ENCODE results near the gene KCNMB4.

The KCNMB4 gene

GRCh38 chr12:70448371-70448770, 82.3 kb downstream of the KCNMB4 start:
- no peak for DNase-seq

DNA sequence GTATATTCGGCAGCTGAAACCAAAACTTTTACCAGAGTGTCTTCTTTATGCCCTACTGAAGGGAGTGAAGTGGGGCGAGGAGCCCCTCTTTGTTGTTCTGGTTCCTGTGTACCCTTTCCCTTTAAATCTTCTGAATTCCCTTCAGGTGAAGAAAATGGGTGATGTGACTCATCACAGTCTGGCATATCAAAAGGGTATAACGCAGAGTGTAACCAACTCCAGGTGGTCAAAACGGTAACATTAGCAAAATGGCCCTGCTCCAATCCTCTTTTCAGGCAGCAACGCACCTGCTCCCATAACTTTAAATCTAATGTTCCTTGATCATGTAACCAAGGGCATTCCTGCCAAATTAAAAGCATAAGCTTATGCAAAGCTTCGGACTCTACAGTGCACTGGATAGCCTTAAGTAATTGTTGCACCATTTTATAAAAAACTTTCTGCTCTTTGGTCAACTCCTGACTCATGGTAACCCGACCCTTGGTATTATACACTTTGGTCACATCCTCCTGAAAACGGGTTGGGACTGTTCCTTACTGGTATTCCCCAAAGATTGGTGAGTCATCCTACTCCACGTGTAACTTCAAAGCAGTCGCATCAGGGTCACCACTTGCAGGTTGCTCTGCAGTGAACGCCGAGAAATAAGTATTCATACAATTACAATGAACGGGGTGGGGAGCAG, 83.1 kb downstream of the KCNMB4 start:
- no peak for DNase-seq

- DNase-seq, result no peak
These were observed 83.8 kb downstream of the KCNMB4 start for GRCh38 chr12:70449753-70450341.

DNA sequence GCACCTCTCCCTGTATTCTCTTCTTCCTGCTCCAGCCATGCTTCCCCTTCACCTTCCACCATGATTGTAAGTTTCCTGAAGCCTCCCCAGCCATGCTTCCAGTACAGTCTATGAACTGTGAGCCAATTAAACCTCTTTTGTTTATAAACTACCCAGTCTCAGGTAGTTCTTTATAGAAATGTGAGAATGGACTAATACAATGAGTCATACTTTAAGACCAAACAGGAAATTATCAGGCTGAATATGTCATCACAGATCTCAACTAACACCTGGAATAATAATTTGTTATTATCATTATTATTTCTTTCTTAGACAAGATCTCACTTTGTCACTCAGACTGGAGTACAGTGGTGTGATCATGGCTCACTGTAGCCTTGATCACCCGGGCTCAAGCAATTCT, 85.4 kb downstream of the KCNMB4 start:
- DNase-seq, result no peak

- DNase-seq, result no peak
These were observed 90.9 kb downstream of the KCNMB4 start for GRCh38 chr12:70456953-70457352.

- DNase-seq, result no peak
These were observed 93.7 kb downstream of the KCNMB4 start for GRCh38 chr12:70459786-70460185.

DNA sequence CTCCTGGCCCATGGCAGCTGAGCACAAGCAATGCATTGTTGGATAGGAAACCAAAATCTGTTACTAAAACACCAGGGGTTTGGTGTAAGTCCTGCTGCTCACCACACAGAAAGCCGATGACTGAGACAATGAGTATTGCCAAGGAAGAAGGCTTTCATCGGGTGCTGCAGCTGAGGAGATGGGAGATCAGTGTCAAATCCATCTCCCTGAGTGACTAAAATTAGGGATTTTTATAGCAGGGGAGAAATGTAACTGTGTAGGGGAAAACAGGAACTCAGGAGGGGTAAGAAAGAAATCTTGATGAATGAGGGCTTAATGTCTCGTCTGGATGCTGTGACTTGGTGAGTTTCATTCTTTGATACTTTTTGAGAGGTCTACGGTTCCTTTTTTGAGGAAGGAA, 97.9 kb downstream of the KCNMB4 start:
- DNase-seq, result no peak

- no peak for DNase-seq
These were observed 100.7 kb downstream of the KCNMB4 start for GRCh38 chr12:70466753-70467152.

DNA sequence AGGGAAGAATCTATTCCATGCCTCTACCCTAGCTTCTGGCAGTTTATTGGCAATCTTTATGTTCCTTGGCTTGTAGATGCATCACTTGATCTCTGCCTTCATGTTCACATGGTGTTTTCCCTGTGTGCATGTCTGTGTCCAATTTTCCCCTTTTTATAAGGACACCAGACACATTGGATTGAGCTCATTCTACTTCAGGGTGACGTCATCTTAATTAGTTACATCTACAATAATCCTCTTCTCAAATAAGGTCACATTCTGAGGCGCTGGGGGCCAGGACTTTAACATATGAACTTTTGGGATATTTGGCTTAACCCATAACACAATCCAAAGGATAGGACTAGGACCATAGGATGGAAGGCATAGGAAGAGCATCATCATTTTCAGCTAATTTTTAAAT, 101.4 kb downstream of the KCNMB4 start:
- no peak for DNase-seq

DNA sequence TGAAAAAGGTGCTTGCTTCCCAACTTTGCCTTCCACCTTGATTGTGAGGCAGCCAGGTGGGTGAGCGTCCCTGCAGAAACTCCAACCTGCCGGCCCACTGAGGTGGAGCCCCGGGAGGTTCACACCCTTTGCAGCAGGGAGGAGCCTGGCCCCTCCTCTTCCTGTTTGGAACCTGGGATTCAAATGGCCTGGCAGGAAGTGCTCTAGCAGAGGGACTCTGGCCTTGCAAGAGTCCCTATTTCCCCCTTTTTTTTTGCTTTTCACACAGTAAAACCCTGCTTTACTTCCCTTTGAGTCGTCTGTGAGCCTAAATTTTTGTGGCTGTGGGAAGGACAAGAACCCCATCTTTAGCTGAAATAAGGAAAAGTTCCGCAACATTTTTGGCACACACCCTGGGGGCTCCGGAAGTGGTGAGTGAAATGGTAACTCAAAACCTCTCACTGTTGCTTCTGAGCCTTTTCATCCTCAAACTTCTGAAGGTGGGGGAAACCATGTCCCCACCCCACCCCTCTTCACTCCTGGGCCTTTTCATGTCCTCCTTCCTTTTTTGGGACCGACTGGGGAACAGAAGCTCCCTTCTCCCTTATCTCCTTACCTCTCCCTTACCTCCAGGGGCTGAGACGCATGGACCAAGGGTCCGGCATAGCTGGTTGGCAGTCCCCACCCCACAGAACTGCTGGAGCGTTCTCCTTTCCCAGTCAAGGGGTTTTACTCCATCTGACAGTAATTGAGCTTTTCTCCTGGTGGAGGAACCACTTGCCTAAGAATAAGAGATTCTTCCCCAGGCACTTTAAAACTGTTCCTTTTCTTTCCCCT, 102.0 kb downstream of the KCNMB4 start:
- no peak for DNase-seq

- DNase-seq, result no peak
These were observed 102.7 kb downstream of the KCNMB4 start for GRCh38 chr12:70468741-70469140.

DNA sequence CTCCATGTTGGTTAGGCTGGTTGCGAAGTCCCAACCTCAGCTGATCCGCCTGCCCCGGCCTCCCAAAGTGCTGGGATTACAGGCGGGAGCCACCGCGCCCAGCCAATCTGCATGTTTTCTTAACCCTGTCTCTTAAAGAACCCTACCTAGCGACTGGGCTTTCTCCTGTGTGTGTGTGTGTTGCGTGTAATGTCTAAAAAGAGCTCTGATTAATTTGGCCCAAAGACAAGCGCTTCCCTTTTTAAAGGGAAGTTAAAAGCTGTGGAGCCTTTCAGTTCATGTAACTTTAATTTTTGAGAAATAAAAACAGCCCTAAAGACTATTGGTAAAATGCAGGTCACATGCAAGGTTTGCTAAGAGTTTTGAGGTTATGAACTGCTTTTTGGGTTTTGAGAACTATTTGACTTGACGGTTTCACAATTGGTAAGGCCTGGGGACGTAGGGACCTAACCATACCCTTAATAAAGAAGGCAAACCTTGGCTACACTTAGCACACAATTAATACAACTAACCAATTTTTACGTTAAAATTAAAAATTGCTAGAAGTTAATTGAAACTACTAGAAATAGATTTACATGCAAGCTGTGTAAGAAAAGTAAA, 103.2 kb downstream of the KCNMB4 start:
- DNase-seq, result no peak

DNA sequence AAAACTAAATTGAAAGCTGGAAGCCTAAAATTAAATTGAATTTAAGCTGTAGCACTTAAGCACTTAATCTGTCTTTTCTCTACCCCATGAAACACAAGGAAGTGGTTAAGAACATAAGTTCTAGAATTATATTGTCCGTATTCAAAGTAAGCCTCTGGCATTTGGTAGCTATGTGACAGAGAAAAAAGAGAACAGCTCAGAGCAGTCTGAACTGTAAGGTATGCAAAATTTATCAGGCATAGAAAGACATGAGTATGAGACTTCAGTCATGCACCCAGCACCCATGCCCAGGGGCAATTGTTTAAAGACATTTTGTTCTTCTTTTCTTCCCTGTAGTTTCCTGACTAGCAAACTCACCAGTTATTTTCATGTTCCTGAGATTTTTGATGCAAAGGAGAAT, 116.7 kb downstream of the KCNMB4 start:
- DNase-seq, result no peak
